OCI-LY7 (cell line): ENCODE results near the gene LHPP.

Experiments used
- CTCF ChIP-seq: fragments of 200-600 bp; sonication (generic); conservative IDR thresholded peaks from 2 replicates; pipeline ENCODE4 v1.5.1; 2014; ENCODE audit warnings: mild to moderate bottlenecking, antibody characterized with exemption, low read length, moderate library complexity, mixed read lengths
- EZH2phosphoT487 ChIP-seq: fragments of 200-600 bp; sonication (generic); IDR thresholded peaks from 2 replicates; pipeline ENCODE4 v1.6.1; 2018; ENCODE audit warnings: low read depth, borderline replicate concordance, mild to moderate bottlenecking, mixed run types, antibody characterized with exemption, low read length, moderate library complexity, mixed read lengths

- TF ChIP-seq CTCF, result no peak
- no peak for TF ChIP-seq EZH2phosphoT487
Observed at GRCh38 chr10:124509880-124510632, 48.4 kb downstream of the LHPP start.
